SU-DHL-6 (cell line): ENCODE results near the gene KLHL34.

ENCODE experiments used
- H2AFZ ChIP-seq: fragments of 200-600 bp; sonication (generic); 2 replicates; pipeline ENCODE4 v1.6.1; 2014; ENCODE audit warnings: low read depth, mild to moderate bottlenecking, moderate library complexity, mixed read lengths, antibody characterized with exemption, low read length; ENCODE audit not compliant: severe bottlenecking
- H3F3A ChIP-seq: fragments of 200-600 bp; shearing (Covaris generic); 2 replicates; pipeline ENCODE4 v1.6.0; 2016; ENCODE audit warnings: antibody characterized with exemption, mild to moderate bottlenecking; ENCODE audit not compliant: insufficient read depth
- H3K27ac ChIP-seq: fragments of 200-600 bp; sonication (generic); 2 replicates; pipeline ENCODE4 v1.5.1; 2016; ENCODE audit warnings: low read depth, mild to moderate bottlenecking, low read length, moderate library complexity, mixed read lengths
- H3K27me3 ChIP-seq: fragments of 200-600 bp; sonication (generic), shearing (Covaris generic); 2 replicates; pipeline ENCODE4 v1.6.0; 2014; ENCODE audit warnings: mild to moderate bottlenecking, low read length
- H3K36me3 ChIP-seq: fragments of 200-600 bp; sonication (generic); 2 replicates; pipeline ENCODE4 v1.6.1; 2014; ENCODE audit warnings: mild to moderate bottlenecking, low read length, mixed read lengths
- H3K4me2 ChIP-seq: fragments of 300-600, 200-600 bp; shearing (Covaris generic), sonication (generic); 2 replicates; pipeline ENCODE4 v1.6.0; 2014; ENCODE audit warnings: low read length, low read depth, mild to moderate bottlenecking; ENCODE audit not compliant: poor library complexity, severe bottlenecking
- H3K4me3 ChIP-seq: fragments of 200-600 bp; sonication (generic); 2 replicates; pipeline ENCODE4 v1.5.1; 2014; ENCODE audit warnings: antibody characterized with exemption, low read length, mild to moderate bottlenecking, mixed read lengths; ENCODE audit not compliant: insufficient read depth, poor library complexity, severe bottlenecking
- H3K79me2 ChIP-seq: fragments of 200-600 bp; sonication (generic); 2 replicates; pipeline ENCODE4 v1.6.1; 2014; ENCODE audit warnings: mild to moderate bottlenecking, low read length, moderate library complexity; ENCODE audit not compliant: insufficient read depth
- H3K9ac ChIP-seq: fragments of 200-600 bp; sonication (generic); 2 replicates; pipeline ENCODE4 v1.7.0; 2014; ENCODE audit warnings: mild to moderate bottlenecking, low read length
- H3K9me2 ChIP-seq: fragments of 200-600 bp; sonication (generic); replicated peaks from 2 replicates; pipeline ENCODE4 v1.6.1; 2014; ENCODE audit warnings: low read length; ENCODE audit not compliant: insufficient read depth
- H3K9me3 ChIP-seq: fragments of 200-600 bp; sonication (generic); 2 replicates; pipeline ENCODE4 v1.6.1; 2014; ENCODE audit warnings: low read length, mixed read lengths; ENCODE audit not compliant: insufficient read depth
- H4K20me1 ChIP-seq: fragments of 200-600 bp; sonication (generic); 2 replicates; pipeline ENCODE4 v1.6.1; 2014; ENCODE audit warnings: low read depth, mild to moderate bottlenecking, antibody characterized with exemption, low read length, moderate library complexity, mixed read lengths
- EZH2phosphoT487 ChIP-seq: fragments of 200-600 bp; sonication (generic), shearing (Covaris generic); conservative IDR thresholded peaks from 2 replicates; pipeline ENCODE4 v1.6.1; 2018; ENCODE audit warnings: mild to moderate bottlenecking, antibody characterized with exemption, low read length, moderate library complexity, mixed read lengths
- TF ChIP-seq, protein P1 (sequence below): fragments of 200-600 bp; sonication (generic); IDR thresholded peaks from one replicate; pipeline ENCODE4 v1.5.1; 2017; ENCODE audit warnings: antibody characterized with exemption, mild to moderate bottlenecking, low read length, moderate library complexity; ENCODE audit not compliant: insufficient read depth, poor library complexity, severe bottlenecking

KLHL34 gene

GRCh38 chrX:21666252-21666651 is 8.1 kb upstream of the KLHL34 start:
- no peaks in the 10 kb centered on the region for H3K79me2 ChIP-seq
- TF ChIP-seq EZH2phosphoT487 = no peak
- TF ChIP-seq, protein P1, sequence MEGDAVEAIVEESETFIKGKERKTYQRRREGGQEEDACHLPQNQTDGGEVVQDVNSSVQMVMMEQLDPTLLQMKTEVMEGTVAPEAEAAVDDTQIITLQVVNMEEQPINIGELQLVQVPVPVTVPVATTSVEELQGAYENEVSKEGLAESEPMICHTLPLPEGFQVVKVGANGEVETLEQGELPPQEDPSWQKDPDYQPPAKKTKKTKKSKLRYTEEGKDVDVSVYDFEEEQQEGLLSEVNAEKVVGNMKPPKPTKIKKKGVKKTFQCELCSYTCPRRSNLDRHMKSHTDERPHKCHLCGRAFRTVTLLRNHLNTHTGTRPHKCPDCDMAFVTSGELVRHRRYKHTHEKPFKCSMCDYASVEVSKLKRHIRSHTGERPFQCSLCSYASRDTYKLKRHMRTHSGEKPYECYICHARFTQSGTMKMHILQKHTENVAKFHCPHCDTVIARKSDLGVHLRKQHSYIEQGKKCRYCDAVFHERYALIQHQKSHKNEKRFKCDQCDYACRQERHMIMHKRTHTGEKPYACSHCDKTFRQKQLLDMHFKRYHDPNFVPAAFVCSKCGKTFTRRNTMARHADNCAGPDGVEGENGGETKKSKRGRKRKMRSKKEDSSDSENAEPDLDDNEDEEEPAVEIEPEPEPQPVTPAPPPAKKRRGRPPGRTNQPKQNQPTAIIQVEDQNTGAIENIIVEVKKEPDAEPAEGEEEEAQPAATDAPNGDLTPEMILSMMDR = no peak
- no peak overlapping the region for H3K27ac ChIP-seq
- H3K27me3 ChIP-seq = no peaks in the 10 kb centered on the region
- no peaks in the 10 kb centered on the region for H3K9me3 ChIP-seq
- no peaks in the 10 kb centered on the region for H3K9me2 ChIP-seq
- H3F3A ChIP-seq = no peaks in the 10 kb centered on the region
- H2AFZ ChIP-seq = no peak overlapping the region
- no peaks in the 10 kb centered on the region for H3K36me3 ChIP-seq
- H3K9ac ChIP-seq = no peak overlapping the region
- H4K20me1 ChIP-seq = no peaks in the 10 kb centered on the region
- no peak overlapping the region for H3K4me2 ChIP-seq
- H3K4me3 ChIP-seq = no peak overlapping the region

DNA sequence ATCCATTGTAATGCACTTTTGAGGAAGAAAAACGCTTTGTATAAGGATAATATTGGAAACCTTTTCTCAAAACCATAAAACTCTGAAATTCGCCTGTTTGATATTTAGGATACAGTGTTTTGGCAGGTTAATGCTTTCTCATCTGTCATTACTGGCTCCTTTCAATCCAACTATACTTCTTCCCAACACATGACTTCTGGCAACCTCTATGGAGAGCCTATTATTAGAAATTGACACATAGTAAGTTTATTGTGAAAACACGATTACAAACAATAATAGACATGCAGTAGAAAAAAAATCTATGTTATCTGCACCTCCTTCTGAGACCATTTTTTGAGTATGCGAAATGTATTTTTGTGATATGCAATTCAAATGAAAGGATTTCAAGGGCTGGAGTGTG is 4.6 kb upstream of the KLHL34 start:
- Histone ChIP-seq H3K4me3 (no peak overlapping the region), H3K27me3 (no peaks in the 10 kb centered on the region), H3F3A (no peaks in the 10 kb centered on the region), H3K36me3 (no peaks in the 10 kb centered on the region), H3K9ac (no peak overlapping the region), H3K4me2 (no peak overlapping the region), H3K27ac (no peak overlapping the region), H3K9me2 (no peaks in the 10 kb centered on the region), H3K9me3 (no peaks in the 10 kb centered on the region), H4K20me1 (no peaks in the 10 kb centered on the region), H2AFZ (no peak overlapping the region), H3K79me2 (no peaks in the 10 kb centered on the region)
- TF ChIP-seq EZH2phosphoT487 = no peak
- TF ChIP-seq, protein P1 = no peak

DNA sequence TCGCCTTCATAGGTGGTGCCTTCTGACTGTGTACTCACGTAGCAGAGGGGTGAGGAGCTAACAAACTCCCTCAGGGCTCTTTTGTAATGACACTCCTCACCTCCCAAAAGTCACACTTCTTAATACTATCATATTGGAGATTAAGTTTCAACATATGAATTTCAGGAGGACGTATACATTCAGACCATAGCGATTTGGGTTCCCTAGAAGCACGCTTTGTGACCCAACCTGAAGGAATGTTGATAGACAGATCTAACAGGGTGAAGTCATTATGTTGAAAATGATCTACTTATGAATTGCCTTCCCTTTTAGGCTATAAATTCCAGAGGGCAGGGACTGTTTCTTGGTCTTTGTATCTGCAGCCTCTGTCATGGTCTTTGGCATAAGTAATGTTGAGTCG is 3.2 kb upstream of the KLHL34 start:
- Histone ChIP-seq H3K27ac (no peak overlapping the region), H3K4me2 (no peak overlapping the region), H3K27me3 (no peaks in the 10 kb centered on the region), H3F3A (no peaks in the 10 kb centered on the region), H4K20me1 (no peaks in the 10 kb centered on the region), H3K36me3 (no peaks in the 10 kb centered on the region), H3K9me3 (no peaks in the 10 kb centered on the region), H3K4me3 (no peak overlapping the region), H3K9ac (no peak overlapping the region), H3K79me2 (no peaks in the 10 kb centered on the region), H3K9me2 (no peaks in the 10 kb centered on the region), H2AFZ (no peak overlapping the region)
- no peak for TF ChIP-seq EZH2phosphoT487
- TF ChIP-seq, protein P1 = no peak
